K562 (cell line): ENCODE data around the gene DTNB. TPM values are rescaled to one million over a fixed set of nuclear protein-coding genes. Genes with fewer than 3 reads are reported as not detected.

Experiments
- ATAC-seq: fragments of 200-7000 bp; cut with Tn5 transposase; 3 replicates; pipeline ENCODE4 v1.9.1; 2020; ENCODE audit warnings: moderate library complexity
- BruUV-seq: library from RNA; stranded (reverse); fragments of 400-500 nt; replicated peaks from 2 replicates; lab custom pipeline; 2021; lab: Mats Ljungman, UMichigan
- CTCF ChIA-PET: fragments of 300-600 bp; formaldehyde crosslinking; extraction: SDS; loops from one replicate; lab custom pipeline; 2021; ENCODE audit warnings: low intra/inter-chr PET ratio; lab: Yijun Ruan, JAX
- POLR2A ChIA-PET: fragments of 300-600, 350-650 bp; sonication (Branson Sonifier 250); formaldehyde crosslinking; extraction: SDS; loops from one replicate; lab custom pipeline; 2021; ENCODE audit warnings: antibody characterized with exemption, inconsistent platforms; lab: Yijun Ruan, JAX
- DNase-seq, 4 experiments: peaks; one replicate each; pipeline versions ENCODE4 v3.0.0 to v3.0.0-alpha.2; 2011 to 2018; ENCODE audit warnings: low spot score in 3 of 4, mixed read lengths in 3 of 4; ENCODE audit errors: extremely low read depth in 1 of 4
- FAIRE-seq: peaks from 2 replicates; lab custom pipeline; 2011; peaks lifted over from hg19 to GRCh38; lab: Jason Lieb, UNC
- H2AFZ ChIP-seq: 2 replicates; pipeline ENCODE4 v1.6.0; 2011; ENCODE audit warnings: low read depth, low read length, control low read depth, inconsistent platforms
- H3K27ac ChIP-seq: fragments of 200-600 bp; 3 replicates; pipeline ENCODE4 v1.8.0; 2011; ENCODE audit warnings: low read depth, mild to moderate bottlenecking, control low read depth, inconsistent platforms, low read length, moderate library complexity, mixed read lengths; ENCODE audit errors: extremely low read depth
- H3K27me3 ChIP-seq, 2 experiments: fragments of 300-600 bp in 1 of 2; 2 replicates in 1 of 2; 3 replicates in 1 of 2; pipeline versions ENCODE4 v1.6.0 to v1.8.0; 2011; ENCODE audit warnings: inconsistent platforms in 2 of 2, low read length in 2 of 2, mild to moderate bottlenecking in 1 of 2, mixed read lengths in 1 of 2, moderate library complexity in 1 of 2; ENCODE audit not compliant: control insufficient read depth in 2 of 2, insufficient read depth in 2 of 2
- H3K36me3 ChIP-seq: fragments of 300-600 bp; 3 replicates; pipeline ENCODE4 v1.8.0; 2011; ENCODE audit warnings: mild to moderate bottlenecking, low read length, inconsistent platforms; ENCODE audit not compliant: control insufficient read depth, insufficient read depth
- H3K4me1 ChIP-seq, 2 experiments: fragments of 200-600 bp in 1 of 2; replicated peaks in 1 of 2; 2 replicates in 1 of 2; 3 replicates in 1 of 2; pipeline versions ENCODE4 v1.5.1 to v1.8.0; 2011; ENCODE audit warnings: inconsistent platforms in 2 of 2, low read length in 2 of 2, mild to moderate bottlenecking in 1 of 2, mixed read lengths in 1 of 2, moderate library complexity in 1 of 2; ENCODE audit not compliant: control insufficient read depth in 2 of 2, insufficient read depth in 2 of 2
- H3K4me2 ChIP-seq: 2 replicates; pipeline ENCODE4 v1.6.1; 2011; ENCODE audit warnings: low read length, control low read depth, inconsistent platforms, mixed read lengths; ENCODE audit not compliant: insufficient read depth
- H3K4me3 ChIP-seq: fragments of 200-600 bp; sonication (generic), shearing (Covaris generic); 2 replicates; pipeline ENCODE4 v1.5.1; 2016; ENCODE audit warnings: control low read depth, inconsistent platforms
- H3K79me2 ChIP-seq: fragments of 200-600 bp; 3 replicates; pipeline ENCODE4 v1.8.0; 2011; ENCODE audit warnings: low read length, inconsistent platforms; ENCODE audit not compliant: control insufficient read depth, insufficient read depth
- H3K9ac ChIP-seq, 2 experiments: 2 replicates each; pipeline versions ENCODE4 v1.6.0 to v1.6.1; 2011; ENCODE audit warnings: low read depth in 2 of 2, low read length in 2 of 2, control low read depth in 1 of 2, inconsistent platforms in 1 of 2, mild to moderate bottlenecking in 1 of 2, mixed read lengths in 1 of 2; ENCODE audit not compliant: insufficient read depth in 1 of 2
- H3K9me1 ChIP-seq: one replicate; pipeline ENCODE4 v1.6.0; 2011; ENCODE audit warnings: inconsistent platforms, mild to moderate bottlenecking, low read length, moderate library complexity; ENCODE audit not compliant: control insufficient read depth, insufficient read depth
- H3K9me3 ChIP-seq: replicated peaks from 2 replicates; pipeline ENCODE4 v1.5.1; 2011; ENCODE audit warnings: low read depth, low read length, inconsistent platforms; ENCODE audit not compliant: control insufficient read depth, insufficient read depth
- H4K20me1 ChIP-seq: replicated peaks from 2 replicates; pipeline ENCODE4 v1.6.1; 2011; ENCODE audit warnings: low read length, inconsistent platforms, mixed read lengths; ENCODE audit not compliant: control insufficient read depth, insufficient read depth
- ATF2 ChIP-seq: sonication (generic); formaldehyde crosslinking; IDR thresholded peaks from 2 replicates; pipeline ENCODE4 v1.8.1; 2022; ENCODE audit warnings: missing genetic modification reagents
- CHD2 ChIP-seq: IDR thresholded peaks from 2 replicates; pipeline ENCODE4 v1.6.1; 2011; ENCODE audit warnings: low read depth, low read length
- CLOCK ChIP-seq: fragments of 250-450 bp; sonication (Bioruptor Pico); IDR thresholded peaks from 2 replicates; pipeline ENCODE4 v1.4.0; 2020; ENCODE audit warnings: mild to moderate bottlenecking, moderate library complexity, borderline replicate concordance
- CREM ChIP-seq: IDR thresholded peaks from 2 replicates; pipeline ENCODE4 v1.6.1; 2014; ENCODE audit warnings: antibody characterized with exemption, low read depth
- PHF20 ChIP-seq: fragments of 450-650 bp; IDR thresholded peaks from 2 replicates; pipeline ENCODE4 v1.6.1; 2018; ENCODE audit not compliant: partially characterized antibody
- PRDM10 ChIP-seq: fragments of 450-650 bp; IDR thresholded peaks from 2 replicates; pipeline ENCODE4 v1.6.1; 2018; ENCODE audit not compliant: partially characterized antibody
- SETDB1 ChIP-seq: IDR thresholded peaks from one replicate; pipeline ENCODE4 v1.6.1; 2012; ENCODE audit warnings: low read length, control low read depth, inconsistent platforms
- SMC3 ChIP-seq: conservative IDR thresholded peaks from 2 replicates; pipeline ENCODE4 v1.6.1; 2011; ENCODE audit warnings: low read depth, low read length, improper control_type of control experiment; ENCODE audit not compliant: insufficient read depth
- SRSF9 ChIP-seq: fragments of 200-400 bp; formaldehyde crosslinking; IDR thresholded peaks from 2 replicates; pipeline ENCODE4 v1.6.1; 2017; ENCODE audit warnings: low read depth, low read length, borderline replicate concordance
- STAT6 ChIP-seq: sonication (generic); formaldehyde crosslinking; IDR thresholded peaks from 2 replicates; pipeline ENCODE4 v1.8.1; 2023; ENCODE audit warnings: mild to moderate bottlenecking, missing genetic modification reagents
- TAF7 ChIP-seq: fragments of 450-650 bp; IDR thresholded peaks from 2 replicates; pipeline ENCODE4 v1.6.1; 2016; ENCODE audit warnings: missing genetic modification characterization, missing compliant biosample characterization
- ZNF384 ChIP-seq: IDR thresholded peaks from 2 replicates; pipeline ENCODE4 v1.6.1; 2012; ENCODE audit warnings: low read depth, low read length, improper control_type of control experiment
- WGBS: fragments of 100-300 bp; shearing (Covaris generic); methylation state at CpG from one replicate; pipeline ENCODE4 v1.1.6; 2016; ENCODE audit warnings: low coverage, mixed read lengths; ENCODE audit not compliant: insufficient coverage; ENCODE audit errors: missing lambda C conversion rate; 5-methylcytosine and 5-hydroxymethylcytosine counted together
- in situ Hi-C: fragments of 300-500 bp; cut with MboI; formaldehyde crosslinking; loops from 4 replicates; pipeline ENCODE4 v1.15.0; 2018; ENCODE audit warnings: inconsistent platforms, mixed read lengths
- intact Hi-C: fragments of 100-400 bp; cut with micrococcal nuclease; formaldehyde crosslinking; loops from 2 replicates; pipeline ENCODE4 v1.14.2; 2022
- polyA plus RNA-seq, 8 experiments: library from polyadenylated mRNA; depleted of rRNA in 4 of 8; stranded (reverse) in 5 of 8; unstranded in 3 of 8; fragments of >200 nt; fragmentation: Nextera tagmentation in 2 of 8; fragmentation: Illumina TruSeq in 1 of 8; extraction: Ambion mirVana in 2 of 8; extraction: Trizol in 1 of 8; gene quantifications; 2 replicates each; pipeline versions ENCODE4 v1.2.1 to v1.2.3, GENCODE V29; 2011 to 2014; ENCODE audit warnings: inconsistent platforms in 1 of 8, missing spikeins in 1 of 8
- total RNA-seq, 7 experiments: library from RNA; depleted of rRNA in 6 of 7; stranded (reverse); fragments of >200 nt in 6 of 7; fragmentation: Illumina TruSeq in 2 of 7; extraction: Trizol in 2 of 7; gene quantifications; 2 replicates each; pipeline versions ENCODE4 v1.2.1 to v1.2.3, GENCODE V29; 2011 to 2021; ENCODE audit warnings: low replicate concordance in 1 of 7

Gene DTNB
- total and polyA plus RNA-seq, 9 of the 15 experiments (the other 6 are each of a cell fraction or from before 2014, with no cell fraction given): 0.18 to 2.0 (median 0.77) TPM; not detected in 2

GRCh38 chr2:25380023-25380422 lies 293.4 kb downstream of the DTNB start:
- Histone ChIP-seq H3K4me2 (no peak overlapping the region), H4K20me1 (peaks cover 5% of the 10 kb centered on the region), H3K9me3 (no peaks in the 10 kb centered on the region), H3K9me1 (peaks cover 3% of the 10 kb centered on the region), H3K36me3 (no peaks in the 10 kb centered on the region), H3K79me2 (no peaks in the 10 kb centered on the region), H2AFZ (no peak overlapping the region), H3K27ac (no peak overlapping the region), H3K27me3 (peaks cover 22 to 71% of the 10 kb centered on the region in 2 experiments), H3K4me3 (no peak overlapping the region), H3K4me1 (peaks cover 6 to 10% of the 10 kb centered on the region in 2 experiments; a peak in 3 of 5 replicates), H3K9ac (no peak overlapping the region)
- 2% methylated on average over 5 of the region's 5 CpGs for WGBS
- FAIRE-seq: no peak
- ATAC-seq: no peak
- intact Hi-C loops: no loop called here
- in situ Hi-C loops: no loop called here
- no TSS peak for BruUV-seq
- ChIA-PET POLR2A (interaction anchor here (0.7 kb wide), 1 partner anchor 18 kb away, joined by 4 read pairs; no protein-coding TSS in a partner anchor), CTCF (no interaction called here)
- DNase-seq: no peak
- TF ChIP-seq PHF20 (no peak), CREM (no peak), CLOCK (CRISPR knock-in tag) (no peak), SMC3 (no peak), SRSF9 (no peak), PRDM10 (no peak), CHD2 (no peak), ZNF384 (no peak), ATF2 (CRISPR knock-in tag) (no peak), STAT6 (no peak), SETDB1 (no peak), TAF7 (no peak)
